ENCODE measurements around the gene RPS28. TPM values are rescaled to one million over a fixed set of nuclear protein-coding genes. Genes with fewer than 3 reads are reported as not detected.

RPS28 gene
- total RNA-seq, 4 donors from 2014 or later, result 172 to 357 (median 250) TPM

GRCh38 chr19:8322638-8322997 is 1.3 kb downstream of the RPS28 start:
- peak overlapping the region in 1 of 2 donors; percentile 81 for H3K4me3 ChIP-seq
- H3K4me1 ChIP-seq, result peaks cover 0 to 52% (median 27%) of the 10 kb centered on the region in 3 donors
- H3K36me3 ChIP-seq, result peaks cover 0 to 33% of the 10 kb centered on the region in 2 donors
- no peak for ATAC-seq
- no peaks in the 10 kb centered on the region for H3K27me3 ChIP-seq
- 60% methylated on average over 1 of the region's 7 CpGs; no CpG with 5 or more reads in 1 of the 2 donors for WGBS, 2 donors (ENCODE audit: low coverage in 1 of 2)
- H3K9me3 ChIP-seq, result peaks cover 0 to 5% (median 0%) of the 10 kb centered on the region in 3 donors
- TF ChIP-seq POLR2A (IDR thresholded peaks at IDR 0.05) (no peak), EP300 (IDR thresholded peaks at IDR 0.05) (no peak), POLR2AphosphoS5 (IDR thresholded peaks at IDR 0.05) (no peak)
- TF ChIP-seq, protein P1, sequence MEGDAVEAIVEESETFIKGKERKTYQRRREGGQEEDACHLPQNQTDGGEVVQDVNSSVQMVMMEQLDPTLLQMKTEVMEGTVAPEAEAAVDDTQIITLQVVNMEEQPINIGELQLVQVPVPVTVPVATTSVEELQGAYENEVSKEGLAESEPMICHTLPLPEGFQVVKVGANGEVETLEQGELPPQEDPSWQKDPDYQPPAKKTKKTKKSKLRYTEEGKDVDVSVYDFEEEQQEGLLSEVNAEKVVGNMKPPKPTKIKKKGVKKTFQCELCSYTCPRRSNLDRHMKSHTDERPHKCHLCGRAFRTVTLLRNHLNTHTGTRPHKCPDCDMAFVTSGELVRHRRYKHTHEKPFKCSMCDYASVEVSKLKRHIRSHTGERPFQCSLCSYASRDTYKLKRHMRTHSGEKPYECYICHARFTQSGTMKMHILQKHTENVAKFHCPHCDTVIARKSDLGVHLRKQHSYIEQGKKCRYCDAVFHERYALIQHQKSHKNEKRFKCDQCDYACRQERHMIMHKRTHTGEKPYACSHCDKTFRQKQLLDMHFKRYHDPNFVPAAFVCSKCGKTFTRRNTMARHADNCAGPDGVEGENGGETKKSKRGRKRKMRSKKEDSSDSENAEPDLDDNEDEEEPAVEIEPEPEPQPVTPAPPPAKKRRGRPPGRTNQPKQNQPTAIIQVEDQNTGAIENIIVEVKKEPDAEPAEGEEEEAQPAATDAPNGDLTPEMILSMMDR (IDR thresholded peaks at IDR 0.05), result no peak
- H3K27ac ChIP-seq, result peak overlapping the region in 2 of 4 donors; percentile 94 to 96

- H3K27me3 ChIP-seq, result no peaks in the 10 kb centered on the region
- H3K4me1 ChIP-seq, result peaks cover 0 to 50% (median 27%) of the 10 kb centered on the region in 3 donors
- peaks cover 0 to 5% (median 0%) of the 10 kb centered on the region in 3 donors for H3K9me3 ChIP-seq
- TF ChIP-seq POLR2AphosphoS5 (IDR thresholded peaks at IDR 0.05), result no peak
- TF ChIP-seq, protein P1 (IDR thresholded peaks at IDR 0.05), result no peak
- TF ChIP-seq POLR2A (IDR thresholded peaks at IDR 0.05), result no peak
- TF ChIP-seq EP300 (IDR thresholded peaks at IDR 0.05), result no peak
- H3K36me3 ChIP-seq, result peaks cover 0 to 34% of the 10 kb centered on the region in 2 donors
- WGBS, 2 donors (ENCODE audit: low coverage in 1 of 2), result no CpG with 5 or more reads among the region's 1 CpG
- no peak for ATAC-seq
- no peak overlapping the region for H3K4me3 ChIP-seq
- H3K27ac ChIP-seq, result no peak overlapping the region
Measured at GRCh38 chr19:8323781-8324185, 2.5 kb downstream of the RPS28 start.

DNA sequence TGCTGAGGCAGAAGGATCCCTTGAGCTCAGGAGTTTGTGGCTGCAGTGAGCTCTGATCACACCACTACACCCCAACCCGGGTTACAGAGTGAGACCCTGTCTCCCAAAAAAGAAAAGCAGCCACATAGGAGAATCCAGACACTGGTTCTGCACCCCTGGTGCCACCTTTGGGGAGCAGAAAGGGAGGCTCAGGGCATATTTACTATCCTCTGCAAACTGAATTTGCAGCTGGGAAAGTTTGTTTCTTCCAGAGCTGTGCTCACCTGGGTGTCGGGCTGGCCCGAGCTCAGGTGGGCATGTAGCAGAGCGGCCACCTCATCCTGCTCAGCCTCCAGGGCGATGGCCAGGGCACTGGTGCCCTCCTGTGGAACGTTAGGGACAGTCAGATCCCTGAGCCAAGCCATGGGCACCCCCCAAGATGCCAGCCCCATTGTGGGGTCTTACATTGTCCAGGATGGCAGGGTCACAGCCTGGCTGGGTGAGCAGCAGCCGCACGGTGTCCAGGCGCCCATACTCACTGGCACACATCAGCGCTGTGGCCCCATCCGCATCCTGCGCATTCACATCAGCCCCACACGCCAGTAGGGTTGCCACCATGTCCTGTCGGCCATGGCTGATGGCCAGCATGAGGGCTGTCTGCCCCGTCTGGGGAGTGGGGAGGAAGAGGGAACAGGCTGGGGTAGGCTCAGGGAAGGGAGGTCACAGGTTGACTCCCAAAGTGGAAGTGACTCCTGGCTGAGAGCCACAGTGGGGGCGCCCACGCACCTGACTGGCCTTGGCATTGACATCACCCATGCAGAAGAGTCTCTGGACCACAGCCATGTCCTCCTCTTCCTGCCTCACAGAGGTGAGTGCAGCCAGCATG is 3.1 kb downstream of the RPS28 start:
- TF ChIP-seq POLR2A (IDR thresholded peaks at IDR 0.05), result peak in 1 of 2 donors; percentile 6
- TF ChIP-seq EP300 (IDR thresholded peaks at IDR 0.05), result no peak
- peaks cover 0 to 34% of the 10 kb centered on the region in 2 donors for H3K36me3 ChIP-seq
- ATAC-seq, result no peak
- H3K4me1 ChIP-seq, result peaks cover 0 to 46% (median 27%) of the 10 kb centered on the region in 3 donors
- H3K9me3 ChIP-seq, result peaks cover 0 to 5% (median 0%) of the 10 kb centered on the region in 3 donors
- WGBS, 2 donors (ENCODE audit: low coverage in 1 of 2), result 44% methylated on average over 1 of the region's 17 CpGs; no CpG with 5 or more reads in 1 of the 2 donors
- H3K27ac ChIP-seq, result peak overlapping the region in 2 of 4 donors; percentile 16 to 32
- H3K4me3 ChIP-seq, result no peak overlapping the region
- no peaks in the 10 kb centered on the region for H3K27me3 ChIP-seq

DNA sequence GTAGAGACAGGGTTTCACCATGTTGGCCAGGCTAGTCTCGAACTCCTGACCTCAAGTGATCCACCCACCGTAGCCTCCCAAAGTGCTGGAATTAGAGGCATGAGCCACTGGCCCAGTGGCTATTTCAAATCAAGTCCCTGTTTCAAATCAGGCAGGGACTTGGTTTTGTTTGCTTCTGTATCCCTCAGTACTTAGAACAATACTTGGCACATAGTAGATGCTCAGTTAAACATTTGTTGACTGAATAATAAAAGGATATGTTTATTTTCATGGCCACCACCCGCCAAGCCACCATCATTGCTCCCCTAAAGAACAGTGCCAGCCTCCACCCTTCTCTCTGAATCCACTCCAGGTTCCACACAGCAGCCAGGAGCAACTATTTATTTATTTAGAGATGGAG is 4.2 kb downstream of the RPS28 start:
- no peak overlapping the region for H3K27ac ChIP-seq
- peaks cover 0 to 36% (median 19%) of the 10 kb centered on the region in 3 donors for H3K4me1 ChIP-seq
- H3K4me3 ChIP-seq, result no peak overlapping the region
- no peak for ATAC-seq
- H3K9me3 ChIP-seq, result peaks cover 0 to 5% (median 0%) of the 10 kb centered on the region in 3 donors
- H3K36me3 ChIP-seq, result peaks cover 0 to 34% of the 10 kb centered on the region in 2 donors
- 88 to 100% methylated on average over 1 to 3 of the region's 3 CpGs for WGBS, 2 donors (ENCODE audit: low coverage in 1 of 2)
- no peaks in the 10 kb centered on the region for H3K27me3 ChIP-seq
- TF ChIP-seq, protein P1 (IDR thresholded peaks at IDR 0.05), result no peak
- TF ChIP-seq POLR2A (IDR thresholded peaks at IDR 0.05), result no peak

GRCh38 chr19:8329996-8330395 is 8.7 kb downstream of the RPS28 start:
- H3K4me3 ChIP-seq, result no peak overlapping the region
- 89 to 94% methylated on average over 2 to 3 of the region's 3 CpGs for WGBS, 2 donors (ENCODE audit: low coverage in 1 of 2)
- peaks cover 0 to 13% of the 10 kb centered on the region in 2 donors for H3K36me3 ChIP-seq
- peaks cover 37% of the 10 kb centered on the region for H3K27me3 ChIP-seq
- TF ChIP-seq POLR2A (IDR thresholded peaks at IDR 0.05) (no peak), POLR2AphosphoS5 (IDR thresholded peaks at IDR 0.05) (no peak), EP300 (IDR thresholded peaks at IDR 0.05) (no peak)
- TF ChIP-seq, protein P1 (IDR thresholded peaks at IDR 0.05), result no peak
- peaks cover 0 to 23% (median 13%) of the 10 kb centered on the region in 3 donors for H3K4me1 ChIP-seq
- no peak overlapping the region for H3K27ac ChIP-seq
- no peak for ATAC-seq
- H3K9me3 ChIP-seq, result peaks cover 0 to 5% (median 0%) of the 10 kb centered on the region in 3 donors

All from gastroesophageal sphincter (tissue), 4 donors.